Activated naive CD8-positive, alpha-beta T cell treated with anti-CD3 and anti-CD28 coated beads, Interleukin-2, amount 50 U/mL, for 16 hours (primary cell): Measurements from ENCODE around the gene TPD52L2.
"Not testable (repeated sequence)": the region's sequence is repeated elsewhere in the genome, so short reads cannot be mapped to it uniquely, and the experiment has no call there.

ENCODE experiments used
- DNase-seq: peaks from one replicate; pipeline ENCODE4 v3.0.0-alpha.2; 2020; ENCODE audit warnings: low read depth, low spot score

TPD52L2 gene

GRCh38 chr20:63878899-63879663 is 14.0 kb downstream of the TPD52L2 start:
- no peak for DNase-seq

GRCh38 chr20:63880901-63881300 is 15.8 kb downstream of the TPD52L2 start:
- not testable (repeated sequence) for DNase-seq

- no peak for DNase-seq
These were observed 16.6 kb downstream of the TPD52L2 start for GRCh38 chr20:63881451-63882226.

- no peak for DNase-seq
These were observed 17.5 kb downstream of the TPD52L2 start for GRCh38 chr20:63882257-63883200.

GRCh38 chr20:63883201-63883593 is 18.1 kb downstream of the TPD52L2 start:
- DNase-seq, result no peak

GRCh38 chr20:63884506-63885263 is 19.6 kb downstream of the TPD52L2 start:
- no peak for DNase-seq

GRCh38 chr20:63885264-63886053 is 20.4 kb downstream of the TPD52L2 start:
- DNase-seq, result no peak

GRCh38 chr20:63886054-63886419 is 21.0 kb downstream of the TPD52L2 start:
- DNase-seq, result no peak

- DNase-seq, result no peak
These were observed 21.9 kb downstream of the TPD52L2 start for GRCh38 chr20:63886921-63887320.

GRCh38 chr20:63889241-63890200 is 24.5 kb downstream of the TPD52L2 start:
- DNase-seq, result no peak

GRCh38 chr20:63890201-63890576 is 25.1 kb downstream of the TPD52L2 start:
- DNase-seq, result no peak

GRCh38 chr20:63890616-63891015 is 25.5 kb downstream of the TPD52L2 start:
- DNase-seq, result no peak

- no peak for DNase-seq
These were observed 26.3 kb downstream of the TPD52L2 start for GRCh38 chr20:63891061-63892002.

- DNase-seq, result no peak
These were observed 27.3 kb downstream of the TPD52L2 start for GRCh38 chr20:63892402-63892801.

GRCh38 chr20:63893999-63894357 is 28.9 kb downstream of the TPD52L2 start:
- no peak for DNase-seq

GRCh38 chr20:63894358-63895201 is 29.5 kb downstream of the TPD52L2 start, which contains the start of gene DNAJC5:
Gene DNAJC5 (plus strand): TSS chr20:63895126. CDS start chr20:63928346, 33,220 bp downstream.
- DNase-seq, result peak; percentile 84
